ENCODE measurements around the gene PCSK5.
"Not testable (repeated sequence)": the region's sequence is repeated elsewhere in the genome, so short reads cannot be mapped to it uniquely, and the experiment has no call there.

Gene PCSK5

DNA sequence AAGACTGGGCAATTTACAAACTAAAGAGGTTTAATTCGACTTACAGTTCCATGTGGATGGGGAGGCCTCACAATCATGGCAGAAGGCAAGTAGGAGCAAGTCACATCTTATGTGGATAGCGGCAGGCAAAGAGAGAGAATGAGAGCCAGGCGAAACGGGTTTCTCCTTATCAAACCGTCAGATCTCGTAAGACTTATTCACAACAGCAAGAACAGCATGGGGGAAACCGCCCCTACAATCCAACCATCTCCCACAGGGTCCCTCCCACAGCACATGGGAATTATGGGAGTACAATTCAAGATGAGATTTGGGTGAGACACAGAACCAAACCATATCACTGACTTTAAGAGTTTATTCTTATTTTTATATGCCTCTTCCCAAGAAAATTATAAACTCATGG lies 443.5 kb downstream of the PCSK5 start:
- no peak for DNase-seq

DNA sequence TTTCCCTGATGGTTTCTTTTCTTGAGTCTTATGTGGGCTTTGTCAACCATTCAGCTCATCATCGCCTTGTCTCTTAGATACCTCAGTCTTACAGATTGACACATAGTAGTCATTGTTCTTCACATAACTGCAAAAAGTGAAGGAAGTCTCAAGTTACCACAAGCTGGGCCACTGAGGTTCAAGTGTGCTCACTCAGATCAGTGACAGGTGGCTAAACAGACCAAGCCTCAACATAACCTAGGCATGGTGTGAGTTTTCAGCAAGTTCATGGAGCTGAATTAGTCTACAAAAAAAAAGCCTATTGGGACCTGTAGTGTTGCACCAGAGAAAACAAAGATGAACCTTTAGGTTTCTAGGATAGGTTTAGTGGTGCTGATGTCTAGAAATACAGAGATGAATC lies 445.6 kb downstream of the PCSK5 start:
- no peak for DNase-seq

DNA sequence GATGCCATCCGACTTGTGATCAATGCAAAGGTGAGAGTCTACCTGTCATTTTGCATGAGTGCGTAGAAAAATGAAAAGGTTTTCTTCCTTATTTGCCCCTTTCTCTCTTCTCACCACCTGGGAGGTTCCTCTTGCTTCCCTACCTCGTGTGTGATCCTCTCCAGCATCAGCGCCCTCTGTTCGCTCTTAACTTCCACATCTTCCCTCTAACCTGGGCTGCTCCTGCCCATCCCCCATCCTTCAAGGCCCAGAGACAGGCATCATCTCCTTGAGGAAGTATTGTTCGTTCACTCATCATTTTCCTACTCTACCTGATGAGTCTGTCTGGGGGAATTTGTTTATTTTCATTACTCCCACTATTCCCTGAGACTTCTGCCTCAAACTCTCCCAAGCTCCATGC lies 447.9 kb downstream of the PCSK5 start:
- DNase-seq: no peak

DNA sequence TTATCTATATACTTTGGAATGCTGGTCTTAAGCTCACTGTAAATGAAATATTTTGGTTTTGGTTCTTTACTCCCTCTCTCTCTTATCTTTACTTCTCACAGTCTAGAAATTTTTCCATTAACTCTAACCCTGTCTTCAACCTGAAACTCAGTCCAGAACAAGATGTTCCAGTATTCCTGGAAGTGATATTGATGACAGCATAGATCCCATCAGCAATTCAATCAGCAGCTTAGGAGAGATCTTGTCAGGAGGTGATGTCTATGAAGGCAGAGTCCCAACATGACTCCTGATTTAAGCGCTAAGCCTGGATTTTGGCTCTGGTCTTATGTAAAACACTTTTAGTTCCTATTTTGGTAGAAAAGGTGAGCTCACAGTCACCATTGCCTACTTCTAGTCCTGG lies 451.1 kb downstream of the PCSK5 start:
- DNase-seq: no peak

DNA sequence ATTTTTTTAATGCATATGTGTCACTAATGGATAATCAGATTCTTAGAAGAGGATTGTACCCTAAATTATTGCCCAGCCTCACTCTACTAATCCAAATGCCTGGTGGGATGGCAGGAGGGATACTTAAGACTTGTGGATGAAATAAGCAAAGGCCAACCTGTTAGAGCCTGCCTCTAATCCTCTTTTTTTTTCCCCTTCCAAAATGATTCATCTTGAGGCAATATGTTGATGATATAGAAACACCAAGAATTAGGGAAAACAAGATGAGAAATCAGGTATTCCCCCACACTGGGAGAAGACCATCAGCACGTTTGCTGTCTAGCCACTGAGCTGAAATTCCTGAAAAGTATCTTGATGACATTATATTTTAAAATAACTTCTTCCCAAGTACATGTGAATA lies 451.7 kb downstream of the PCSK5 start:
- no peak for DNase-seq

DNA sequence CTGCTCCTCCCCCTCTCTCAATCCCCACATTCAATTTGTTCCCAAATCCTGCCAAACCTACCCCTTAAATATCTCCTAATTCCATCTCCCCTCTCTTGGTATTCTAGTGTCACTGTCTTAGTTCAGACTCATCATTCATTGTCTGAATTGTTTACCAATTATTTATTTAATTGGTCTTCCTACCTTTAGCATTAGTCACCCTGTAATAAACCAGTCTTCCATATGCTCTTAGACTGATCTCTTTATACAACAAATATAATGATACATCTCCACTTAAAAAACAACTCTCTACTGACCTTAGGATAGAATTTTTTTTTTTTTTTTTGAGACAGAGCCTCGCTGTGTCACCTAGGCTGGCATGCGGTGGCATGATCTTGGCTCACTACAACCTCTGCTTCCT lies 452.4 kb downstream of the PCSK5 start:
- no peak for DNase-seq

DNA sequence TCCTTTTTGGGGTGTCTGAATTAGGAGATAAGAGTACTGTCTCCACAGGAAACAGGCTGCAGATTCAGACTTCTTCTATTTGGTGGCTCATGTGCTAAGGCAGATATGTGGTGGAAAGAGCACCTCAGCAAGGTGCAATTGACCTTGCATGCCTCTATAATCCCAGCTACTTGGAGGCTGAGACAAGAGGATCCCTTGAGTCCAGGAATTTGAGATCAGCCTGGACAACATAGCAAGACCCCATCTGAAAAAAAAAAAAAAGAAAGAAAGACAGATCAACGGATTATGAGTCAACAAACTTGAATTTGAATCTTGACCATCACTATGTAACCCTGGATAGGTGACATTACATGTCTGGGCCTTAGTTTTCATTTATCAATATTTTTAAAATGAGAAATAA lies 459.4 kb downstream of the PCSK5 start:
- no peak for DNase-seq

DNA sequence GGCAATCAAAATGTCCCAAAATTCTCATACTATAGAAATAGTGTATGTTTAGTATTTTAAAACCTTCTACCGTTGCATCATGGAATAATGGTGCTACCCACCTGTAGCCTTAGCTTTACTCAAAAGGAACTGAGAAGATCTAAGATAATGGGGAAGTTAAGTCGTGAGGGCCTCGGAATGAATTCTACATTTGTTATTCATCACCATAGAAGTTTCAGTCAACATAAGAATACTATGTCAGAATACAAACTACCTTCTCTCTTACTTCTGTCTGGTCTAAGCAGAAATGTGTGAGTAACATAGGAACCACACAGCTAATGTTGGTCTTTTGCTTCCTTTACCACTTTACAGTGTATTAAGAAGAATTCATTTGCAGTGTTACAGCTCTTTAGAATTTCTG lies 460.5 kb downstream of the PCSK5 start:
- DNase-seq: no peak

DNA sequence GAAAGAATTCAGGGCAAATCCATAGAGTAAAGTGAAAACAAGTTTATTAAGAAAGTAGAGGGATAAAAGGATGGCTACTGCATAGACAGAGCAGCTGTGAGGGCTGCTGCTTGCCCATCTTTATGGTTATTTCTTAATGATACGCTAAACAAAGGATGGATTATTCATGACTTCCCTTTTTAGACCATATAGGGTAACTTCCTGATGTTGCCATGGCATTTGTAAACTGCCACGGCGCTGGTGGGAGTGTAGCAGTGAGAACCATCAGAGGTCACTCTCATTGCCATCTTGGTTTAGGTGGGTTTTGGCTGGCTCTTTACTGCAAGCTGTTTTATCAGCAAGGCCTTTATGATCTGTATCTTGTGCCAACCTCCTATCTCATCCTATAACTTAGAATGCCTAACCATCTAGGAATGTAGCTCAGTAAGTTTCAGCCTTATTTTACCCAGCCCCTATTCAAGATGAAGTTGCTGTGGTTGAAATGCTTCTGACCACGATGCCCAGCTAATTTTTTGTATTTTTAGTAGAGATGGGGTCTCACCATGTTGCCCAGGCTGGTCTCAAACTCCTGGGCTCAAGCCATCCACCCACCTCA lies 461.6 kb downstream of the PCSK5 start:
- DNase-seq: no peak

DNA sequence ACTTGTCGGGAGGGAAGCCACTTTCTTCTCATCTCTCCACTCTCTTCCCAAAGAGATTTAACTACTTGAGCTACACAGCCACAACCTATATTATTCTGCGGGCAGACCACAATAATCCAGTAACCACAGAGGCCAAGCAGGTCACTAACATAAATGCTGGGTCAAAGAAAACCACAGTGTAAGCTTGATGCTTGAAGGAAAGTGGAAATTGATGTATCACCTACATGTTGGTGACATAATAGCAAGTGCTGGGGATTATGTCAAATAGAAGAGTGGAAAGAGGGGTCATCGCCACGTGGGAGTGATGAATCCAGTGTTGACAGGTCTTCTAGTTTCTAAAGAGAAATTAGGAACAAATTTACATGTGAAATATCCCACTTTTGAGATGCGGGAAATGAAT lies 462.8 kb downstream of the PCSK5 start:
- DNase-seq: no peak

DNA sequence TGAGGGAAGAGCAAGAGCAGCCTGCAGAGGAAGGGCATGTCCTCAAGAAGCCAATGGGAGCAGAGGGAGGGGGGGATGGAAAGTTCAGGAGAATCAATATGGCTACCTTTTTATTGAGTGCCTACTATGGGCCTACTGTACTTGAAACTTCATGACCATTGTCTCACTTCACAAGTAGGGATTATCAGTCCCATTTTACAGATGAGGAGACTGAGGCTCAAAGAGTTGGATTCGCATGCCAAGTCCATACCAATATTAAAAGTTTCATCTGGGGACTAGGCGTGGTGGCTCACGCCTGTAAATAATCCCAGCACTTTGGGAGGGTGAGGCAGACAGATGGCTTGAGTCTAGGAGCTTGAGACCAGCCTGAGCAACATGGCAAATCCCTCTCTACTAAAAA lies 463.7 kb downstream of the PCSK5 start:
- no peak for DNase-seq

DNA sequence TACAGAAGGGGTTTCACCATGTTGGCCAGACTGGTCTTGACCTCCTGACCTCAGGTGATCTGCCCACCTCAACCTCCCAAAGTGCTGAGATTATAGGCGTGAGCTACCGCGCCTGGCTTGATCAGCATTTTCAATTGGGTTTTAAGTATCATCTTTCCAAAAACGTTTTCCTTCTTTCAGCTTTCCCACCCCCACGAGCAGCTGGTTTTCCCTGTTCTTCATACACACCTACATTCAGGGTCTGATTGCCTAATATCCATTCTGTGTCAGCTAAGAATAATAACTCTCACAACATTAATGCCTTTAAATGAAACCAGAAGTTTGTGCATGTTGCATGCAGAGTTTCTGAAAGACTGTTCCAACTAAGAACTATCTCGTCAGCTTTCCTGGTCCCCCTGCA lies 465.4 kb downstream of the PCSK5 start:
- no peak for DNase-seq

DNA sequence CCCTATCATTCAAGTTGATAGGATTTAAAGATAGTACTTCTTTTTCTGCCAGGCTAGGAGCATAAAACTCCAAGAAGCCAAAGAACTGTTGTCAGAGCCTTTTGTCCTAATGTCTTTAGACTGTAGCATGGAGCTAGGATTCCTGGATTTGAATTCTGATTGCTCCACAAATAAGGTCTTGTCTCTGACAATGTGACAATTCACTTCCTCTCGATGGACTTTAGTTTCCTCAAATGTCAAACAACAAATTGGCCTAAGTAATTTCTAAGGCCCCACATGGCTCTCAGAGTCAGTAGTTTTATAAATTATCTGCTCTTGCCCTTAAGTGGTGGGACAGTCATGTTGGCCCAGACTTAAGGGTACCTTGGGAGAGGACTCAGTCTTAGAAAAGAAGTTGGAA lies 467.1 kb downstream of the PCSK5 start:
- DNase-seq: no peak

DNA sequence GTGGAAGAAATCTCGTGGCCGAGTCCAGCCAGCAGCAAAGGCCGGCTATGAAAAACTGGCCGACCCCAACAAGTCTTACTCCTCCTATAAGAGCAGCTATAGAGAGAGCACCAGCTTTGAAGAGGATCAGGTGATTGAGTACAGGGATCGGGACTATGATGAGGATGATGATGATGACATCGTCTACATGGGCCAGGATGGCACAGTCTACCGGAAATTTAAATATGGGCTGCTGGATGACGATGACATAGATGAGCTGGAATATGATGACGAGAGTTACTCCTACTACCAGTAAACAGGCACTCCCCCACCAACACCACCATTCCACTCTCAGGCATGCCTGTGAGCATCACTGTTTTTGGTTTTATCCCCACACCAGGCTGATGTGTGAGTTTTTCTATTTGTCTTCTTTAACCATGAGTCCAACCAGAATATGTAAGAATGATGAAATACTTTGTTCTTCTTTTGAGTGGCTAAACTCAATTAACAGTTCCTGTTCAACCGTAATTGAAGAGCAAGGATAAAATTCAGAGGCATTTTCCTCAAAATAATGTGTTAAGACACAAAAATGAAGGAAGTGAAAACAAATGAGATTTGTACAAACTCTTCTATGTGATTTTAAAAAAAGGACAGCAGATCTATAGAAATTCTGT lies 468.3 kb downstream of the PCSK5 start:
- DNase-seq: no peak

DNA sequence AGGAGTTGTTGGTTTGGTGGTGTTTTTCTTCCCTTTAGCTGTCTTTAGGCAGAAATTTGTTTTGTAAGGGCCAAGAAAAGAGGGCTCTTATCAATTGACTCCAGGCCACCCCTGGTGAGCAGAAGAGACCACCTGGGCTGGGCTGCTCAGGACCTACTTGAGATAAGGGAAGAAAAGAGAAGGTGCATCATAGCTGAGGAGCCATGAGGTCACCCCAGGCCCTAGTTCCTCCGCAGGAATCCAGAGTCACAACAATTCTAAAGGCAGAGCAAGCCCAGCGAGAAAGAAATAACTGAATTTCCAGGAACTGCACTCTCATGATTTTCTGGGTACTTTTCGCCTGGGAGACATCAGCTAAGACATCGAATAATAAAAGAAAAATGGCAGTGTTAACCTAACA lies 468.9 kb downstream of the PCSK5 start:
- no peak for DNase-seq

DNA sequence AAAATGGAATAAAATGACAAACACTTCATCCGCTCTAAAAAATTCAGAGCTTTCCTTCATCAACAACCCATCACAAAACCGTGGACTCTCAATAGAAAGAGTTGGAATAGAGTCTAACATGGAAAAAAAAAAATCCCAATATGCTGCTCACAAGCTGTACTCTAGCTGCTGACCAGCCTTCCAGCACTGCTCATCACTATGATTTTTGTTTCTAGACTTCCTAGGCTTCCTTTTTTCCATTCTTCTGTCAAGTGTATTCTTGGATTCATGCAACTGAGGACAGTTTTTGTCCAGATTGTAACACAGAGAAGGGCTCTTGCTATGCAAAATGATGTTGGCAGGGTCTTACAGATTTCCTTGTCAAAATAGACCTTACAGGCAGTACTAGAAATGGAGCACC lies 469.3 kb downstream of the PCSK5 start:
- no peak for DNase-seq

DNA sequence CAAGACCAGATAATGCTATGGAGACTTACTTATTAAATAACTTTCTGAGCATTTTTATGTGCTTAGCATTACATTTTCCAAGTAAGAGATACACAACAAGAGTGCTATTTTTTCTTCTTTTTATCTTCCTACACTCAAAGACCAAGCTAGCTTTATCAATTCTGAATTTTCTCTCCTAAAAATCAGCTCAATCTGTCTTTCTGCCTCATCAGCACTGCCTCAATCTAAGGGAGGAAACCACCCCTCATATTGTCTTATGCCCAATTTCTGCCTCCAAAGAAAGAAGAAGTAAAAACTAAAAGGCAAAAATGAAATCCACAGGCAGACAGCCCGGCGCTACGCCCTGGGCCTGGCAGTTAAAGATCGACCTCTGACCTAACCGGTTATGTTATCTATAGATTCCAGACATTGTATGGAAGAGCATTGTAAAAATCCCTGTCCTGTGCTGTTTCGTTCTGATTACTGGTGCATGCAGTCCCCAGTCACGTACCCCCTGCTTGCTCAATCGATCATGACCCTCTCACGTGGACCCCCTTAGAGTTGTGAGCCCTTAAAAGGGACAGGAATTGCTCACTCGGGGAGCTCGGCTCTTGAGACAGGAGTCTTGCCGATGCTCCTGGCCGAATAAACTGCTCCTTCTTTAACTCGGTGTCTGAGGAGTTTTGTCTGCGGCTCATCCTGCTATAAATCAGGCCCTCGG lies 472.0 kb downstream of the PCSK5 start:
- DNase-seq: not testable (repeated sequence)

DNA sequence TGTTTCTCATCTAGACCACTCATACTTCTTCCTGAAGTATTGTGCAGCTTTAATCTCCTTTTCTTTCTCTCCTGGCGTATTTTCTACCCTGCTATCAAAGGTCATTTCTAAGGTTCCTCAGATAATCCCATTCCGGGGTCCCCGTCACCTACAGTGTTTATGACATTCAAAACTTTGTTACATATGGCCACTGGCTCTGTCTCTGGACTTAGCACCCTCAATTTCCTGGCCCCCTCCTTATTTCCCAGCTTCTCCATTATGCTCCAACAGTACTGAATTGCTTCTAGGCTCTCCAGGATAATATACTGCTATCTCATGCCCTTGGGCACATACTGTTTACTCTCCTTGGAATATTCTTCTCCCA lies 472.5 kb downstream of the PCSK5 start:
- DNase-seq: no peak

DNA sequence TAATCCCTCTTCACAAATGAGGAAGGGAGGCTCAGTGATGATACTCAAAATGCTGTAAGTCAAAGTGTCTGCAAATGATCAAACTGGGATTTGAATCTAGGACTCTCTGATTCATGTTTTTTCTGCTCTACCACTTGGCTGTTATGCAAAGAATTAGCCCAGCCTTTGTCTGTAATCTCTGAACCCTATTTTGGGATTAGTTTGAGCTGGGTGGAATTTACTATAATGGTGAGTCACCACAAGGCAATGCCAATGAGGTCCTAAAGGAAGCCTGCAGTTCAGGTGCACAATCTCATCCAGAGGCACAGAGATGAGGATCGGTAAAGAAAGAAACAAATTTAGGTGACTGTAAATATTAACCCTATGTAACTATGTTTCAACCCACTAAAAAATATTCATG lies 474.6 kb downstream of the PCSK5 start:
- DNase-seq: no peak

DNA sequence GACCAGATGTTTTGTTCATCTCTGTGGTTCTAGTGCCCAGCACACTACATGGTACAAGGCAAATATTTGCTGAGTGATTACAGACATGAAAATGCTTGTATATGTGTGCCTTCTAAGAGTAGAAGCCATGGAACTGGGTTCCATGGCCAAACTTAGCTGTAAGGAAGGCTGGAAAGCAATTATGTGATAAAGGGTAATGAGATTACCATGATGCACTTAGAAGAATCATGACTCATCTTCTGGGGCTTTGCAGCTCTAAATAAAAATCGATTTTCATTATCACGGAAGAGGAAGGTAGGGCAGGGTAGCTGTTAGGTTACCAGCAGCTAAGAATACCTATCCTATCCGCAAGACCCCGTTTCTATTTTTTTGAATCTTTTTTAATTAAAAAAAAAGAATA lies 475.8 kb downstream of the PCSK5 start:
- DNase-seq: no peak

DNA sequence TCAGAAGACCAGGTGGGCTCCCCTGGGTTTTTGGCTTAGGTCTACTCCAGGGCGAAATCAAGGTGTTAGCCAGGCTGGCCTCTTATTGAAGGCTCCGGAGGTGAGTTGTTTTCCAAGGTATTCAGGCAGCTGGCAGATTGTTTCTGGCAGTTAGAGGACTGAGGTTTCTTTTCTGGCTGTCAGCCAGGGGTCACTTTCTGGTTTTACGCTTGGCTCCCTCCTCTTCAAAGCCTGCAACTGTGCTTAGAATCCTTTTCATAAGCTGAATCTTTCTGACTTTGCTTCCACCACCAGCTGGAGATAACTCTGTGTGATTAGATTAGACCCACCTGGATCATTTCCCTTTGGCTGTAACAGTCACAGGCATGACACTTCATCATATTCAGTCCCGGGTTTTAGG lies 479.1 kb downstream of the PCSK5 start:
- DNase-seq: no peak

DNA sequence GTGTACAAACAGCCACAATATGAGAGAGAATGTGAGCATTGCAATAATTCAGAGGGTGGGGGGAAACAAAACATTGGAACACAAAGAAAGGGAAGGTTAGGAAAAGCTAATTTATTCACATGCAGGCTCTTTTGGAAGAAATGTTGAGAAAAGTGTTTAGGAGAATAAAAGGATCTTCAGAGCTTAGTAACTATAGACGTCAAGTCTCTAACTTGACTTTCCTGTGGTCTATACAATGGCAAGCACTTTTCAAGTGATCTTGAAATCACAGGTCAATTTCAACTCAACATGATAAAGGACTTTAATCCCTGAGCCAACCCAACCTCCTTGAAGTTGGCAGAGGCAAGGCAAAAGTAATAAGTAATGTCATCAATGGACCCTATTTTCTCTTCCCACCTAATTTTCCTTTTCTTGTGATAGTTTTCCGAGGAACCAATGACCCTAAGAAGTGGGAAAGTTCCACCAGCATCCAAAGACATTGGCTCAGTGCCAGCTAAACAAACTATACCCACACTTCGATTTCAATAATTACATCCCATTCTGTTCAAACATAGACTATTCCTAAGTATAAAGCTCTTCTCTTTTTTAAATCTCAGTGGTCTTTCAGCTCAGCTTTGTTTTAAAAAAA lies 480.0 kb downstream of the PCSK5 start:
- DNase-seq: no peak

DNA sequence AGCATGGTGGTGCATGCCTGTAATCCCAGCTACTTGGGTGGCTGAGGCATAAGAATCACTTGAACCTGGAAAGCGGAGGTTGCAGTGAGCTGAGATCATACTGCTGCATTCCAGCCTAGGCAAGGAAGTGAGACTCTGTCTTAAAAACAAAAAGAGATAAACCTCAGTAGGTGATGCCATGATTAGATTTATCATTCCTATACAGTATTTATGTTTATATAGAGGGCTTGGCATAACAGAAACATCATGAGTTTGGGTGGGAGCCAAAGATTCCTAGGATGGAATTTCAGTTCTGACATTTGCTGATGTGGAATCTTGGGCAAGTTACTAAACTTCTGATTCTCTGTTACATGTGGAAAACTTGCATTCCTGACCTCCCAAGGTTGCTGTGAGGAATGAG lies 481.4 kb downstream of the PCSK5 start:
- DNase-seq: no peak

DNA sequence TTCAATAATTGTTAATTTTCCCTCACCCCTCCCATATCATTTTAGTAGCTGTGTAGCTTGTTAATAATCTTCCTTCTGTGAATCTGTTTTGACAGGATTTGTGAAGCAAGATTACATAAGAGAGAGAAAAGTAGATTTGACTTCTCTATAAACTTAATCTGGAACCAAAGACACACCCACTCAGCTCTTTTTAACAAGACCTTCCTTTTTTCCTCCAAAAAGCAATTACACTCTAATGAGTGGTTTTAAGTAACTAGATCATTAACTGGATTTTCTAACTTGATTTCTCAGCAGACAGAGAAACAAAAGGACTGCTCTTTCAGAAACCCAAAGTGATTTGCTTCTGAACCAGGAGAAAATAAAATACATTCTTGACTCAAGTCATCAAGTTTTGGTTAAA lies 481.9 kb downstream of the PCSK5 start:
- DNase-seq: no peak

All from activated effector memory CD4-positive, alpha-beta T cell treated with Interleukin-2 at 50 U/mL for 16 hours (primary cell).